Testis (tissue), 2 donors: ENCODE results near the gene AMBRA1.

ENCODE experiments used
- POLR2A ChIP-seq: fragments of 450-650 bp; IDR thresholded peaks from one replicate; pipeline ENCODE4 v1.6.1; 2017; ENCODE audit warnings: antibody characterized with exemption, mild to moderate bottlenecking, moderate library complexity
- TF ChIP-seq, protein P1 (sequence below), 3 experiments: fragments of 450-650 bp in 2 of 3; fragments of 200-600 bp in 1 of 3; sonication (generic) in 1 of 3; IDR thresholded peaks; one replicate each; pipeline ENCODE4 v1.5.1; 2016 to 2019; ENCODE audit warnings: antibody characterized with exemption in 3 of 3, mild to moderate bottlenecking in 2 of 3, moderate library complexity in 1 of 3

DNA sequence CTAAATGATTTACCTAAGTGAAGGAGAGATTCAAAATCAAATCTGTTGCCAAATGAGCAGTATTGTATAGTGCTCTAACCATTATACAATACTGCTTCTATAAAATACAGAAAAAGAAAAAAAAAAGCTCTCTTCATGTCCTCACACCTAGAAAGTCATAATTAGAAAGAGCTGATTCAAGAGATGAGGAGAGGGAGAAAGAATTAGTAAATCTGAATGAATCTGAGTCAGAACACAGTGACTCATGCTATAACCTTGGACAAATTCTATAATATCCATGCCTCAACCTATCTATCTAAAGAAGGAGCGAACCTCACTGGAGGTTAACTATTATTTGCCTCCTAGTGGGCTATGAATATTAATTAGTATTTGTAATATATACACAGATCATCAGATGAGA is 29.4 kb downstream of the AMBRA1 start:
- TF ChIP-seq POLR2A = no peak
- TF ChIP-seq, protein P1, sequence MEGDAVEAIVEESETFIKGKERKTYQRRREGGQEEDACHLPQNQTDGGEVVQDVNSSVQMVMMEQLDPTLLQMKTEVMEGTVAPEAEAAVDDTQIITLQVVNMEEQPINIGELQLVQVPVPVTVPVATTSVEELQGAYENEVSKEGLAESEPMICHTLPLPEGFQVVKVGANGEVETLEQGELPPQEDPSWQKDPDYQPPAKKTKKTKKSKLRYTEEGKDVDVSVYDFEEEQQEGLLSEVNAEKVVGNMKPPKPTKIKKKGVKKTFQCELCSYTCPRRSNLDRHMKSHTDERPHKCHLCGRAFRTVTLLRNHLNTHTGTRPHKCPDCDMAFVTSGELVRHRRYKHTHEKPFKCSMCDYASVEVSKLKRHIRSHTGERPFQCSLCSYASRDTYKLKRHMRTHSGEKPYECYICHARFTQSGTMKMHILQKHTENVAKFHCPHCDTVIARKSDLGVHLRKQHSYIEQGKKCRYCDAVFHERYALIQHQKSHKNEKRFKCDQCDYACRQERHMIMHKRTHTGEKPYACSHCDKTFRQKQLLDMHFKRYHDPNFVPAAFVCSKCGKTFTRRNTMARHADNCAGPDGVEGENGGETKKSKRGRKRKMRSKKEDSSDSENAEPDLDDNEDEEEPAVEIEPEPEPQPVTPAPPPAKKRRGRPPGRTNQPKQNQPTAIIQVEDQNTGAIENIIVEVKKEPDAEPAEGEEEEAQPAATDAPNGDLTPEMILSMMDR (IDR thresholded peaks at IDR 0.05) = no peak
